Metanephros (tissue), 2 donors: Measurements from ENCODE around the gene PGAP2. TPM values are rescaled to one million over a fixed set of nuclear protein-coding genes. Genes with fewer than 3 reads are reported as not detected.

Source experiments
- small RNA-seq: library from RNA; depleted of rRNA; stranded (forward); fragments of <200 nt; gene quantifications from one replicate; pipeline ENCODE3, GENCODE V24; 2014; ENCODE audit warnings: low replicate concordance
- total RNA-seq: library from RNA; depleted of rRNA; stranded (reverse); fragments of >200 nt; gene quantifications from one replicate; pipeline ENCODE4 v1.2.3, GENCODE V29; 2014

Gene PGAP2
- total RNA-seq, result 28.1 TPM

DNA sequence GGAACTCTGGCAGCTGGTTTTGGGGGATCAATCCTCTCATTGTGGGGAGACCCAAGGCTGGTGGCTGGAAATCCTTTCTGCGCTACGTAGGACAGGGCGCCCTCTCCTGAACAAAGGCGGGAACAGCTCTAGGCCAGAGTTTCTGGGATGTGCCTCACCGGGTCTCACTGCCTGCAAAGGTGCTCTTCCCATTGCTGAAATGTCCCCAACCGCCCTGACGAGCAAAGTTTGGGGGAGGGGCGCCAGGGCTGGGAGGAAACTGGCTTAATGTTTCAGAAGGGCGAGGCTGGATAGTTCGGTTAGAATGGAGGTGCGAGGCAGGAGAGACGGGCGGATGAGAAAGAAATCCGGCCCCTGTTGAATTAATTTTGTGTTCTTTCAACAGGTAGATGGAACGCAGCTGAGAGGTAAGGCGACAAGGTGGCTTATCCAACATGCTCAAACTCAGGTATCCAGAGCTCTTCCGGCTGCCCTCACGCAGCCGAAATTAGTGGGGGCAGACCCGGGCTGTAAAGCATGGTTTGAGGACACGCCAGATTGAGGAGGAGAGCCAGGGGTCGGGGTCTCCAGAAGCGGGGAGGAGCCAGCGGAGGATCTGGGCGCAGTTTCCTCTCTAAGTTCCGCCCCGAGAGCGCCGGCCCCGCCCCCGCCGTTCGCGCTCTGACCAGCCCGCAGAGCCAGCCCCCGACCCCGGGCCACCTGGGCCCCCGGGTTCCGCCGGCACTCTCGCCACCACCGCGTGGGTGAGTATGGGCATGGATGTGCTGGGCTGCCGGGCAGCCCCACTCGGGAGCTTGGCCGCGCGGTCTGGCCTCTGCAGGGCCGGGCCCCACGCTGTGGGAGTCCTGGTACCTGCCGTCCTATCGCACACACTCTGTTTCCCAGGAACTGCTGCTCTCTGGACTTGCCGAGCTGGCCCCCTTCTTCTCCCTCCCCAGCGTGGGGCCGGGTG, at the start of gene PGAP2:
TSS of gene PGAP2 (plus strand) at position 652 of the 952 bp plus-strand sequence. CDS start 2,700 bp downstream, outside the sequence.

DNA sequence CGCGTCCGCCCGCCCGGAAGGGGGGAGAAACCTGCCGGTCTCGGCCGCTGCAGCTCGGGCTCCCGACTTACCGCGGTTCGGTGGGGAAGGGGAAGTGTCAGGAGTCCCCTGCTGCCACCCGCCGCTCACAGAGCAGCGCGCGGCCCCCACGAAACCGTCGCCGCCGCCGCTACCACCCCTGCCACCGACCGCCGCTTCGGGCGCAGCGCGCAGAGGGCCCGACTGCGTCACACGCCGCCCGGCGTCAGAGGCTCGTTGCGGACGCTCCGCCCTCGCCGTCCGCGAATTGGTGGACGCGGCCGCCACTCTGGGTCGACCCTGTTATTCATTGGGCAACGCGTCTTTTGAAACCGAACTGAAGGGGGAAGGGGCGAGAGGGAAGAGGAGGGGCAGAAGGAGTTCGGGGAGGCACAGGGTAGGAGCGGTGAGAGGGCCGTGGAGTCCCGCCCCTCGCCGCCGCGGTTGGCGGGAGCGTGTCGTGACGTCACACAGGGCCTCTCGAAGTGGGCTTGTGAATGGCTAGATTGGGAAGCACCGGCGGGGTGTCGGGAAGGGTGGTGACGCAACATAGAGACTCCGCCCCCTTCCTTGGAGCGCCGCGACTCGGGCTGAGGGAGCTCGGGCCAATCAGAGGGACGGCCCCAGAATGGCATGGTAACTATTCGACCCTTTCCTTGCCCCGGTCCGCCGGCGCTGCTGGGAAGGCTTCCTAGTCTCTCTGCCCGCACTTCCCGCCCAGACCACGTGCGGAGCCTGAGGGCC, 10.8 kb upstream of the PGAP2 start, which contains the start of gene NUP98:
TSS of gene NUP98 (minus strand) at position 226 of the 762 bp plus-strand sequence. CDS start 15,437 bp downstream, outside the sequence.

GRCh38 chr11:3840870-3841425, 32.6 kb downstream of the PGAP2 start, which contains the start of gene RHOG:
Gene RHOG (minus strand): TSS chr11:3840959. CDS start chr11:3828138, 12,821 bp downstream.

GRCh38 chr11:3854977-3855807, 46.8 kb downstream of the PGAP2 start, which contains the start of gene STIM1:
Gene STIM1 (plus strand): TSS chr11:3855664. CDS start chr11:3856271, 607 bp downstream.

Small RNA genes lying within 50 kb of the gene (small RNA-seq; reads per million reads assigned to genes)
- not detected for gene RNU7-50P

Other genes starting within 250 kb of the PGAP2 start
- gene ART5, start 166.6 kb upstream of the PGAP2 start, total RNA-seq, result 1.8 TPM
- 3.3 TPM for gene ART1, start 163.4 kb upstream of the PGAP2 start, total RNA-seq
- gene CHRNA10, start 137.2 kb upstream of the PGAP2 start, total RNA-seq, result 0.82 TPM
- gene NUP98, start 11.0 kb upstream of the PGAP2 start, total RNA-seq, result 116 TPM
- gene RHOG, start 32.4 kb downstream of the PGAP2 start, total RNA-seq, result 17.7 TPM
- 45.3 TPM for gene STIM1, start 47.1 kb downstream of the PGAP2 start, total RNA-seq